ENCODE results near the gene DDX5.

DNA sequence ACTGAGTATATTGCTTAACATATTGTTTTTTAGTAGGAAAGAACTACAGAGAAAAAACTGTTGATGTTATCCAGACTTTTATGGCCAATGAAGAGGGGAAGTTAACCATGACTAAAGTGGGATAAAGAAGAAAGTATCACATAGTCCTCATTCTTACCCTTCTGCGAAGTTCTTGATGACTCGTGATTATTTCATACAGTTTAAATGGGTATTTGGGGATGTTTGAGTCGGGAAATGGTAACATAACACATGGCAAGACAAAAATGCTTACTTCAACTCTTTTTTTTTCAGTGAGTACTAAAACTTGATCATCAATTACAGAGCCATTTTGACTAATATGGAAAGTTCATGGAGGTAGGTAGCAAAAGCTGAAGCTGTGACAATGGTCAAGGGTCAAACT is 14.1 kb downstream of the DDX5 start:
- TF ChIP-seq, protein P1, sequence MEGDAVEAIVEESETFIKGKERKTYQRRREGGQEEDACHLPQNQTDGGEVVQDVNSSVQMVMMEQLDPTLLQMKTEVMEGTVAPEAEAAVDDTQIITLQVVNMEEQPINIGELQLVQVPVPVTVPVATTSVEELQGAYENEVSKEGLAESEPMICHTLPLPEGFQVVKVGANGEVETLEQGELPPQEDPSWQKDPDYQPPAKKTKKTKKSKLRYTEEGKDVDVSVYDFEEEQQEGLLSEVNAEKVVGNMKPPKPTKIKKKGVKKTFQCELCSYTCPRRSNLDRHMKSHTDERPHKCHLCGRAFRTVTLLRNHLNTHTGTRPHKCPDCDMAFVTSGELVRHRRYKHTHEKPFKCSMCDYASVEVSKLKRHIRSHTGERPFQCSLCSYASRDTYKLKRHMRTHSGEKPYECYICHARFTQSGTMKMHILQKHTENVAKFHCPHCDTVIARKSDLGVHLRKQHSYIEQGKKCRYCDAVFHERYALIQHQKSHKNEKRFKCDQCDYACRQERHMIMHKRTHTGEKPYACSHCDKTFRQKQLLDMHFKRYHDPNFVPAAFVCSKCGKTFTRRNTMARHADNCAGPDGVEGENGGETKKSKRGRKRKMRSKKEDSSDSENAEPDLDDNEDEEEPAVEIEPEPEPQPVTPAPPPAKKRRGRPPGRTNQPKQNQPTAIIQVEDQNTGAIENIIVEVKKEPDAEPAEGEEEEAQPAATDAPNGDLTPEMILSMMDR (IDR thresholded peaks at IDR 0.05) = no peak
- TF ChIP-seq POLR2A (IDR thresholded peaks at IDR 0.05) = no peak

Data from esophagus squamous epithelium (tissue), 4 donors.